ENCODE results near the gene TTC7B. TPM values are rescaled to one million over a fixed set of nuclear protein-coding genes. Genes with fewer than 3 reads are reported as not detected.

Gene TTC7B
- total and polyA plus RNA-seq, 2 of the 13 experiments (the other 11 are each of a cell fraction or from before 2014, with no cell fraction given), result 1.3 to 3.2 TPM

DNA sequence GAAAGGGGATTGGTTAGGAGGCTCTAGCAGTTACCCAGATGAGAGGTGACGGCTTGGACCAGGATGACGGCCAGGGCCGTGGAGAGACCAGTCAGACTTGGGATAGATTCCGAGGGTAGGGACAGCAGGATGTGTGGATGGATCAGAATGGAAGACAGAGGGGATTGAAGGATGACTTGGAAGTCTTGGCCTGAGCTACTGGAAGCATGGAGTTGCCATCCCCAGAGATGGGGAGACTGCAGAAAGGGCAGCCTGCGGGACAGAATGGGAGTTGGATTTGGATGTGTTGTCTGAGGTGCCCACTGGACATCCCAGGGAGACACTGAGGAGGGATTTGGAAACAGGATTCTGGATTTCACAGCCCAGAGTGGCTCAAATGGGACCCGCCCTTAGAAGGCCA lies 317.1 kb downstream of the TTC7B start:
- in situ Hi-C loops (cut with HindIII; ENCODE audit: extremely low pct_ligation_motif_present, low pct_unique_long_range_greater_than_20kb), result no loop called here
- H3K4me1 ChIP-seq (ENCODE audit: insufficient read depth, low read length), result peaks cover 39% of the 10 kb centered on the region
- H4K20me1 ChIP-seq (ENCODE audit: insufficient read depth, low read length), result no peaks in the 10 kb centered on the region; the same call in 1 of the 2 replicates
- H3K27ac ChIP-seq (ENCODE audit: extremely low read length, insufficient read depth, low read length), result no peak overlapping the region
- H3K27me3 ChIP-seq (ENCODE audit: control insufficient read depth in 1 of 2, insufficient read depth in 2 of 2, low read length in 2 of 2), result no peaks in the 10 kb centered on the region
- CTCF ChIA-PET (ENCODE audit: low intra/inter-chr PET ratio, low total read pairs), result no interaction called here
- POLR2A ChIA-PET, result no interaction called here
- no peaks in the 10 kb centered on the region for H3K9me3 ChIP-seq (ENCODE audit: low read length)
- WGBS (ENCODE audit: low lambda C conversion rate), result 41% methylated on average over 6 of the region's 6 CpGs
- H3K79me2 ChIP-seq (ENCODE audit: insufficient read depth, low read length), result no peaks in the 10 kb centered on the region
- BruUV-seq (replicated peaks), result no TSS peak
- DNase-seq (ENCODE audit: low spot score), result no peak
- H2AFZ ChIP-seq (ENCODE audit: low read length), result no peak overlapping the region
- intact Hi-C loops (cut with micrococcal nuclease; ENCODE audit: unreplicated experiment), result no loop called here
- H3K4me3 ChIP-seq (replicated peaks in 1 of 3; ENCODE audit: insufficient read depth in 1 of 3, low read depth in 2 of 3, low read length in 3 of 3), result no peak overlapping the region
- no peak for ATAC-seq
- no peak overlapping the region for H3K4me2 ChIP-seq (ENCODE audit: low read depth, low read length)
- TF ChIP-seq ZNF256 (CRISPR knock-in tag; conservative IDR thresholded peaks at IDR 0.05) (no peak), MAZ (IDR thresholded peaks at IDR 0.05; ENCODE audit: borderline replicate concordance, low read depth, low read length) (no peak), MAZ (CRISPR knock-in tag; IDR thresholded peaks at IDR 0.05; ENCODE audit: low read depth) (no peak), IKZF1 (IDR thresholded peaks at IDR 0.05) (no peak), ISL2 (CRISPR knock-in tag; IDR thresholded peaks at IDR 0.05) (no peak), DR1 (CRISPR knock-in tag; IDR thresholded peaks at IDR 0.05) (no peak), ZNF781 (CRISPR knock-in tag; IDR thresholded peaks at IDR 0.05; ENCODE audit: borderline replicate concordance, not compliant biosample characterization) (no peak), ZC3H13 (CRISPR knock-in tag; IDR thresholded peaks at IDR 0.05) (no peak), CBX5 (CRISPR knock-in tag; IDR thresholded peaks at IDR 0.05; ENCODE audit: borderline replicate concordance) (no peak), SMAD3 (CRISPR knock-in tag; IDR thresholded peaks at IDR 0.05) (no peak), TAF1 (CRISPR knock-in tag; IDR thresholded peaks at IDR 0.05) (no peak)
- TF ChIP-seq, protein P1, sequence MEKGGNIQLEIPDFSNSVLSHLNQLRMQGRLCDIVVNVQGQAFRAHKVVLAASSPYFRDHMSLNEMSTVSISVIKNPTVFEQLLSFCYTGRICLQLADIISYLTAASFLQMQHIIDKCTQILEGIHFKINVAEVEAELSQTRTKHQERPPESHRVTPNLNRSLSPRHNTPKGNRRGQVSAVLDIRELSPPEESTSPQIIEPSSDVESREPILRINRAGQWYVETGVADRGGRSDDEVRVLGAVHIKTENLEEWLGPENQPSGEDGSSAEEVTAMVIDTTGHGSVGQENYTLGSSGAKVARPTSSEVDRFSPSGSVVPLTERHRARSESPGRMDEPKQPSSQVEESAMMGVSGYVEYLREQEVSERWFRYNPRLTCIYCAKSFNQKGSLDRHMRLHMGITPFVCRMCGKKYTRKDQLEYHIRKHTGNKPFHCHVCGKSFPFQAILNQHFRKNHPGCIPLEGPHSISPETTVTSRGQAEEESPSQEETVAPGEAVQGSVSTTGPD (CRISPR knock-in tag; IDR thresholded peaks at IDR 0.05), result no peak
- TF ChIP-seq, protein P2, sequence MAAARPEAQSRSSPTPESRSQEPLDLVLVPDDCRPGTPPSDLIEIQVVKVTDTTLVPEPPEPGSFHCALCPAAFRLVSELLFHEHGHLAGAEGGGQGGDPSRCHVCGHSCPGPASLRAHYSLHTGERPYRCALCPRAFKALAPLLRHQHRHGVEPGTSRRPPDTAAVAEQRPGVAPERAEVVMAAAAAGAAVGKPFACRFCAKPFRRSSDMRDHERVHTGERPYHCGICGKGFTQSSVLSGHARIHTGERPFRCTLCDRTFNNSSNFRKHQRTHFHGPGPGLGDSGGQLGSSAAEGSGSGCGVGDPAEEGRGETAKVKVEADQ (CRISPR knock-in tag; IDR thresholded peaks at IDR 0.05; ENCODE audit: borderline replicate concordance), result no peak
- TF ChIP-seq, protein P3, sequence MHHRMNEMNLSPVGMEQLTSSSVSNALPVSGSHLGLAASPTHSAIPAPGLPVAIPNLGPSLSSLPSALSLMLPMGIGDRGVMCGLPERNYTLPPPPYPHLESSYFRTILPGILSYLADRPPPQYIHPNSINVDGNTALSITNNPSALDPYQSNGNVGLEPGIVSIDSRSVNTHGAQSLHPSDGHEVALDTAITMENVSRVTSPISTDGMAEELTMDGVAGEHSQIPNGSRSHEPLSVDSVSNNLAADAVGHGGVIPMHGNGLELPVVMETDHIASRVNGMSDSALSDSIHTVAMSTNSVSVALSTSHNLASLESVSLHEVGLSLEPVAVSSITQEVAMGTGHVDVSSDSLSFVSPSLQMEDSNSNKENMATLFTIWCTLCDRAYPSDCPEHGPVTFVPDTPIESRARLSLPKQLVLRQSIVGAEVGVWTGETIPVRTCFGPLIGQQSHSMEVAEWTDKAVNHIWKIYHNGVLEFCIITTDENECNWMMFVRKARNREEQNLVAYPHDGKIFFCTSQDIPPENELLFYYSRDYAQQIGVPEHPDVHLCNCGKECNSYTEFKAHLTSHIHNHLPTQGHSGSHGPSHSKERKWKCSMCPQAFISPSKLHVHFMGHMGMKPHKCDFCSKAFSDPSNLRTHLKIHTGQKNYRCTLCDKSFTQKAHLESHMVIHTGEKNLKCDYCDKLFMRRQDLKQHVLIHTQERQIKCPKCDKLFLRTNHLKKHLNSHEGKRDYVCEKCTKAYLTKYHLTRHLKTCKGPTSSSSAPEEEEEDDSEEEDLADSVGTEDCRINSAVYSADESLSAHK (CRISPR knock-in tag; IDR thresholded peaks at IDR 0.05; ENCODE audit: borderline replicate concordance), result no peak
- TF ChIP-seq, protein P4, sequence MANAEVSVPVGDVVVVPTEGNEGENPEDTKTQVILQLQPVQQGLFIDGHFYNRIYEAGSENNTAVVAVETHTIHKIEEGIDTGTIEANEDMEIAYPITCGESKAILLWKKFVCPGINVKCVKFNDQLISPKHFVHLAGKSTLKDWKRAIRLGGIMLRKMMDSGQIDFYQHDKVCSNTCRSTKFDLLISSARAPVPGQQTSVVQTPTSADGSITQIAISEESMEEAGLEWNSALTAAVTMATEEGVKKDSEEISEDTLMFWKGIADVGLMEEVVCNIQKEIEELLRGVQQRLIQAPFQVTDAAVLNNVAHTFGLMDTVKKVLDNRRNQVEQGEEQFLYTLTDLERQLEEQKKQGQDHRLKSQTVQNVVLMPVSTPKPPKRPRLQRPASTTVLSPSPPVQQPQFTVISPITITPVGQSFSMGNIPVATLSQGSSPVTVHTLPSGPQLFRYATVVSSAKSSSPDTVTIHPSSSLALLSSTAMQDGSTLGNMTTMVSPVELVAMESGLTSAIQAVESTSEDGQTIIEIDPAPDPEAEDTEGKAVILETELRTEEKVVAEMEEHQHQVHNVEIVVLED (CRISPR knock-in tag; IDR thresholded peaks at IDR 0.05; ENCODE audit: borderline replicate concordance), result no peak
- no peak overlapping the region for H3K9ac ChIP-seq (ENCODE audit: insufficient read depth, low read depth, low read length)
- no peaks in the 10 kb centered on the region for H3K36me3 ChIP-seq (replicated peaks in 1 of 2; ENCODE audit: control insufficient read depth in 1 of 2, insufficient read depth in 2 of 2, low read length in 2 of 2)
- FAIRE-seq, result no peak
